Epithelial cell of alveolus of lung (primary cell): ENCODE data around the gene PCDHB11. TPM values are rescaled to one million over a fixed set of nuclear protein-coding genes. Genes with fewer than 3 reads are reported as not detected.

Source experiments
- total RNA-seq: library from RNA; depleted of rRNA; stranded (reverse); fragments of >200 nt; gene quantifications from 2 replicates; pipeline ENCODE4 v1.2.1, GENCODE V29; 2015

The PCDHB11 gene
- 0.13 and 1.7 TPM in 2 replicates for total RNA-seq

GRCh38 chr5:141199359-141200235, at the start of gene PCDHB11:
PCDHB11 (plus strand) TSS chr5:141199627; CDS start chr5:141199775, 148 bp downstream.

GRCh38 chr5:141149812-141150211, 49.6 kb upstream of the PCDHB11 start, which contains the start of gene PCDHB6:
PCDHB6 (plus strand) TSS chr5:141150057; CDS start chr5:141150258, 201 bp downstream.

GRCh38 chr5:141172381-141173204, 26.8 kb upstream of the PCDHB11 start, which contains the start of gene PCDHB7:
PCDHB7 (plus strand) TSS chr5:141172644; CDS start chr5:141172836, 192 bp downstream.

GRCh38 chr5:141177577-141178191, 21.7 kb upstream of the PCDHB11 start, which contains the start of gene PCDHB8:
PCDHB8 (plus strand) TSS chr5:141177790; CDS start chr5:141178035, 245 bp downstream.

GRCh38 chr5:141182248-141182647, 17.2 kb upstream of the PCDHB11 start, which contains the start of gene PCDHB16:
PCDHB16 (plus strand) TSS chr5:141182387; CDS start chr5:141182560, 173 bp downstream.

GRCh38 chr5:141186897-141187512, 12.4 kb upstream of the PCDHB11 start, which contains the start of gene PCDHB9:
PCDHB9 (plus strand) TSS chr5:141187161; CDS start chr5:141187319, 158 bp downstream.

GRCh38 chr5:141192110-141192725, 7.2 kb upstream of the PCDHB11 start, which contains the start of gene PCDHB10:
PCDHB10 (plus strand) TSS chr5:141192353; CDS start chr5:141192553, 200 bp downstream.

GRCh38 chr5:141208478-141208877, 9.1 kb downstream of the PCDHB11 start, which contains the start of gene PCDHB12:
PCDHB12 (plus strand) TSS chr5:141208719; CDS start chr5:141208908, 189 bp downstream.

GRCh38 chr5:141213656-141214339, 14.4 kb downstream of the PCDHB11 start, which contains the start of gene PCDHB13:
PCDHB13 (plus strand) TSS chr5:141213919; CDS start chr5:141214124, 205 bp downstream.

GRCh38 chr5:141223112-141223783, 23.8 kb downstream of the PCDHB11 start, which contains the start of gene PCDHB14:
PCDHB14 (plus strand) TSS chr5:141223343; CDS start chr5:141223506, 163 bp downstream.

GRCh38 chr5:141245250-141245717, 45.9 kb downstream of the PCDHB11 start, which contains the start of gene PCDHB15:
PCDHB15 (plus strand) TSS chr5:141245395; CDS start chr5:141245579, 184 bp downstream.

Other genes starting within 250 kb of the PCDHB11 start
- 0.39 TPM in 1 of 2 replicates, not detected in the other for gene PCDHAC2, start 233.2 kb upstream of the PCDHB11 start, total RNA-seq
- gene PCDHB1, start 148.3 kb upstream of the PCDHB11 start, total RNA-seq: not detected in 2 replicates
- under 0.01 and 1.2 TPM in 2 replicates for gene PCDHB2, start 105.0 kb upstream of the PCDHB11 start, total RNA-seq
- 0.13 and 0.16 TPM in 2 replicates for gene PCDHB3, start 99.2 kb upstream of the PCDHB11 start, total RNA-seq
- under 0.01 TPM in 1 of 2 replicates, not detected in the other for gene PCDHB4, start 77.8 kb upstream of the PCDHB11 start, total RNA-seq
- gene PCDHB5, start 64.4 kb upstream of the PCDHB11 start, total RNA-seq: 0.39 and 1.3 TPM in 2 replicates
- gene PCDHB6, start 49.6 kb upstream of the PCDHB11 start, total RNA-seq: 0.64 TPM in 1 of 2 replicates, not detected in the other
- under 0.01 and 1.9 TPM in 2 replicates for gene PCDHB7, start 27.0 kb upstream of the PCDHB11 start, total RNA-seq
- not detected in 2 replicates for gene PCDHB8, start 21.8 kb upstream of the PCDHB11 start, total RNA-seq
- gene PCDHB16, start 17.2 kb upstream of the PCDHB11 start, total RNA-seq: 0.08 and 0.13 TPM in 2 replicates
- gene PCDHB9, start 12.5 kb upstream of the PCDHB11 start, total RNA-seq: 0.08 TPM in 1 of 2 replicates, not detected in the other
- gene PCDHB10, start 7.3 kb upstream of the PCDHB11 start, total RNA-seq: 0.13 and 0.24 TPM in 2 replicates
- gene PCDHB12, start 9.1 kb downstream of the PCDHB11 start, total RNA-seq: 0.08 TPM in 1 of 2 replicates, not detected in the other
- gene PCDHB13, start 14.3 kb downstream of the PCDHB11 start, total RNA-seq: 0.26 and 1.0 TPM in 2 replicates
- gene PCDHB14, start 23.7 kb downstream of the PCDHB11 start, total RNA-seq: 1.4 TPM in 1 of 2 replicates, not detected in the other
- gene PCDHB15, start 45.8 kb downstream of the PCDHB11 start, total RNA-seq: under 0.01 and 0.48 TPM in 2 replicates
- not detected in 2 replicates for gene SLC25A2, start 104.4 kb downstream of the PCDHB11 start, total RNA-seq
- 45.3 and 69.6 TPM in 2 replicates for gene TAF7, start 121.2 kb downstream of the PCDHB11 start, total RNA-seq
- gene PCDHGA1, start 130.9 kb downstream of the PCDHB11 start, total RNA-seq: 0.13 and 0.64 TPM in 2 replicates
- gene PCDHGA2, start 139.1 kb downstream of the PCDHB11 start, total RNA-seq: 0.39 and 3.8 TPM in 2 replicates
- 0.65 and 0.72 TPM in 2 replicates for gene PCDHGA3, start 144.2 kb downstream of the PCDHB11 start, total RNA-seq
- 0.39 and 2.2 TPM in 2 replicates for gene PCDHGB1, start 150.5 kb downstream of the PCDHB11 start, total RNA-seq
- gene PCDHGA4, start 155.4 kb downstream of the PCDHB11 start, total RNA-seq: 0.78 and 6.0 TPM in 2 replicates
- 0.39 and 3.0 TPM in 2 replicates for gene PCDHGB2, start 160.4 kb downstream of the PCDHB11 start, total RNA-seq
- 0.13 and 1.3 TPM in 2 replicates for gene PCDHGA5, start 164.5 kb downstream of the PCDHB11 start, total RNA-seq
- gene PCDHGB3, start 170.6 kb downstream of the PCDHB11 start, total RNA-seq: 0.39 and 6.1 TPM in 2 replicates
- 1.0 and 3.0 TPM in 2 replicates for gene PCDHGA6, start 174.3 kb downstream of the PCDHB11 start, total RNA-seq
- 0.65 and 4.0 TPM in 2 replicates for gene PCDHGA7, start 183.1 kb downstream of the PCDHB11 start, total RNA-seq
- 3.7 and 9.3 TPM in 2 replicates for gene PCDHGB4, start 188.1 kb downstream of the PCDHB11 start, total RNA-seq
- 0.65 and 1.2 TPM in 2 replicates for gene PCDHGA8, start 193.0 kb downstream of the PCDHB11 start, total RNA-seq
- gene PCDHGB5, start 198.3 kb downstream of the PCDHB11 start, total RNA-seq: 7.6 and 13.0 TPM in 2 replicates
- gene PCDHGA9, start 203.2 kb downstream of the PCDHB11 start, total RNA-seq: 1.4 and 7.8 TPM in 2 replicates
- gene PCDHGB6, start 208.4 kb downstream of the PCDHB11 start, total RNA-seq: 1.2 and 5.7 TPM in 2 replicates
- 3.4 and 11.8 TPM in 2 replicates for gene PCDHGA10, start 213.4 kb downstream of the PCDHB11 start, total RNA-seq
- 7.2 and 23.6 TPM in 2 replicates for gene PCDHGB7, start 218.1 kb downstream of the PCDHB11 start, total RNA-seq
- 5.9 and 13.7 TPM in 2 replicates for gene PCDHGA11, start 221.4 kb downstream of the PCDHB11 start, total RNA-seq
- gene PCDHGA12, start 230.9 kb downstream of the PCDHB11 start, total RNA-seq: 10.2 and 17.4 TPM in 2 replicates